Suppressor macrophage (primary cell): ENCODE results near the gene BTBD1.
"Not testable (repeated sequence)": the region's sequence is repeated elsewhere in the genome, so short reads cannot be mapped to it uniquely, and the experiment has no call there.

ENCODE experiments used
- DNase-seq, 4 experiments: peaks; one replicate each; pipeline ENCODE4 v3.0.0-alpha.2; 2020 to 2022

The BTBD1 gene

DNA sequence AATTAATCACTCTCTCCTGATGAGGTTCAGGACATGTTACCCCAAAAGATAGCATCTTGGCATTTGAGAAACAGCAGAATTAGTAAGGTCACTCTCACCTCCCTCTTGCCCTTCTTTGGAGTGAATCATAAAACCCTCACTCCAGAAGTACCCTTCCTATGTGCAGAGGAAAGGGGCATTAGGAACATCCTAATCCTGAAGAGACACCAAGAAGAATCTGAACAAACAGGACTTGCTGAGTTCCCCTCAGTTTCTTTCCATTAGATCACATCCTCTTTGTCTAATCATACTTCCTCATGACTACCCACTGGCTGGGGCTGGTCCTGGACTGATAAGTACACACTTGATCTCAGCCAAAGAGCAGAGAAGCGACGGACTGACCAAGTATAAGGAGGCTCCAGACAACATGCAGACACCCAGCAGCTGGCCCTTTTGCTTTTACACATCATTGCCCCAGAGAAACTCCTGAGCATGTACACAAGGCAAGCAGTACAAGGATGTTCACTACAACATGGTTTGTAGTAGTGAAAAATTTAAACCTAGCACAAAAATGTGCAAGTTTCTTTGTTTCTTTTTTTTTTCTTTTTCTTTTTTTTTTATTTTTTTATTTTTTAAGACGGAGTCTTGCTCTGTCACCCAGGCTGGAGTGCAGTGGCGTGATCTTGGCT lies 25.4 kb upstream of the BTBD1 start:
- peak; percentile 88 to 95 (median 92) for DNase-seq

DNA sequence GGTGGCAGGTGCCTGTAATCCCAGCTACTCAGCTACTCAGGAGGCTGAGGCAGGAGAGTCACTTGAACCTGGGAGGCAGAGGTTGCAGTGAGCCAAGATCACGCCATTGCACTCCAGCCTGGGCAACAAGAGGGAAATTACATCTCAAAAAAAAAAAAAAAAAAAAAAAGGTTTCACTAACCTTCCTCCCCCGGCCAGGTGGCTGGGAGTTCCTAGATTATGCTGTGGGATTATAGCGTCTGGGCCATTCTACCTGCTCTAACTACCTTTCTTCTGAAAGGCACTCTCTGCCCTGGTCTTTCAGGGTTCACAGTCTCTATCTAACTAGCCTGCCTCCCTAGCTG lies 24.9 kb upstream of the BTBD1 start:
- DNase-seq = not testable (repeated sequence)

DNA sequence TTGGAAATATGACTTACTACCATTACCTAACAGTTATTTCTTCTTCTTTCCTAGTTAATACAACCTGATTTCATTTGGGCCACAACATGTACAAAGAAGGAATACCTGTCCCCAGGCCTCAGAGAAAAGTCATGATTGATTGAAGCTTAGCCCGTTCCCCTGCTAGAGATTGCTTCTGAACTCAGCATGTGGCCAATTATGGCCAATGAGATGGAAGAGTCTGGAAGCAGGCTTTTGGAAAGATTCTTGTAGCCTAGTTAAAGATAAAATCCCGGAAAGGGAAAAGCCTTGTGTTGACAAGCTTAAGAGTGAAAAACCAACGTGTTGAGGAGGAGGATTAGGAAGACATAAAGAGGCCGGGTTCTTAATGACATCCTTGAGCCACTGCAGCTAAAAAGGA lies 23.4 kb upstream of the BTBD1 start:
- no peak for DNase-seq

DNA sequence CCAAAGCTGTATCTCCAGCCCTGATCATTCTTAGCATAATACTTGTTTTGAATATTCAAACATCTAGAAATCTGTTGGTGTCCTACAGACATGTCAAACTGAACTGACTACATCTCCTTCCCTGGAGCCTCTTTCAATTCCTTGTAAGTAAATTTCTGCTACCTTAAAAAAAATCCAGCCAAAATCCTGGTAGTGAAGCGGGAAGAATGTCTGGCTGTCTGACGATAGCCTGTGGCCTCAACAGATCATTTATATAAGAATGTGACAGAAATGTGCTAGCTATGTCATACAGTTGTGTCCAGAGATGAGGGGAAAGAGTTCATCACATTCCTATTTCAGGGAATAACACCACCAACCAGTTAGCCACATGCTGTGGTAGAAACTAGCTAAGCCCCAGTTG lies 21.8 kb upstream of the BTBD1 start:
- DNase-seq = no peak

DNA sequence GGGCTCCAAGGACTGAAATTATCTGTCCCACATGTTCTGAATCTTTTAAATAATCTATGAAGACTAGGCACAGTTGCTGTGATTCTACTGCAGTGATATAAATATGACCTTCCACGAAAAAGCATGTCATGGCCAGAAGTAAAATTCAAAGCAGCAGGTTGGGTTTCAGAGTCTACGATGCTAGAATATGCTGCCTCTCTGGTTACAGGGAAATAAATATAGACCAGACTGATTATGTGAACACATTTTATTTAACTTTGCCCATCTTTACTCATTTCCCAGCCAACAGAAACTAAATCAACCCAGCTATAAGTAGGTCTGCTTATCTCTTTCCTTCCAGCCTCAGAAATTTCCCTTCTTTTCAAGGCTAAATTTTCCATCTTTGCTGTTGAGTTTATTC lies 20.5 kb upstream of the BTBD1 start:
- DNase-seq = no peak

DNA sequence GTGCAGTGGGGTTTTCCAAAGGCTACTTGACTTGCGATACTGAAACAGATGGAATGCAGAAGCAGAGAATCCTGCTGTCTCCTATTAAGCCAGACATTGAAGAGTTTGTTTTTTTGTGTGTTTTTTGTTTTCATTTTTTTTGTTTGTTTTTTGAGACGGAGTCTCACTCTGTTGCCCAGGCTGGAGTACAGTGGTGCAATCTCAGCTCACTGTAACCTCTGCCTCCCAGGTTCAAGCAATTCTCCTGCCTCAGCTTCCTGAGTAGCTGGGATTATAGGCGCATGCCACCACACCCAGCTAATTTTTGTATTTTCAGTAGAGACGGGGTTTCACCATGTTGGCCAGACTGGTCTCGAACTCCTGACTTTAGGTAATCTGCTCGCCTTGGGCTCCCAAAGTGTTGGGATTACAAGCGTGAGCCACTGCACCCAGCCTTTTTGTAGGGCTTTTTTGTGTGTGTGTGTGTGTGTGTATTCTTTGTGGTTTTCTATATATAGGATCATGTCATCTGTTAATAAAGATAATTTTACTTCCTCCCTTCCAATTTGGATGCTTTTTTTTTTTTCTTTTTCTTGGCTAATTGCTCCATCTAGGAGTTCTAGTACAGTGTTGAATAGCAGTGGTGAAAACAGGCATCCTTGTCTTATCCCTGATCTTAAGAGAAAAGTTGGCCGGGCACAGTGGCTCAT lies 19.0 kb upstream of the BTBD1 start:
- DNase-seq = not testable (repeated sequence)

DNA sequence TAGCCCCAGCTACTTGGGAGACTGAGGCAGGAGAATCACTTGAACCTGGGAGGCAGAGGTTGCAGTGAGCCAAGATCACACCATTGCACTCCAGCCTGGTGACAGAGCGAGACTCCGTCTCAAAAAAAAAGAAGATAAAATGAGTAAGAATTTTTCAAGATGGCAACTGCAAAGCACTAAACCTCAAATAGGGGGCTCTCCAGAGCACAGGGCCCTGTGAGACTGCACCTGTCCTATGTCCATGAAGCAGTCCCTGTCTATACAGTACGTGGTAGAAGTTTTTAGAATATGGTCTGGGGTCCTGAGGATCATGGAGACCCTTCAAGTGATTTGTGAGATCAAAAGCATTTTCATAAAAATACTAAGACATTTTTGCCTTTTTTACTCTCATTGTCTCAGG lies 18.4 kb upstream of the BTBD1 start:
- not testable (repeated sequence) for DNase-seq

DNA sequence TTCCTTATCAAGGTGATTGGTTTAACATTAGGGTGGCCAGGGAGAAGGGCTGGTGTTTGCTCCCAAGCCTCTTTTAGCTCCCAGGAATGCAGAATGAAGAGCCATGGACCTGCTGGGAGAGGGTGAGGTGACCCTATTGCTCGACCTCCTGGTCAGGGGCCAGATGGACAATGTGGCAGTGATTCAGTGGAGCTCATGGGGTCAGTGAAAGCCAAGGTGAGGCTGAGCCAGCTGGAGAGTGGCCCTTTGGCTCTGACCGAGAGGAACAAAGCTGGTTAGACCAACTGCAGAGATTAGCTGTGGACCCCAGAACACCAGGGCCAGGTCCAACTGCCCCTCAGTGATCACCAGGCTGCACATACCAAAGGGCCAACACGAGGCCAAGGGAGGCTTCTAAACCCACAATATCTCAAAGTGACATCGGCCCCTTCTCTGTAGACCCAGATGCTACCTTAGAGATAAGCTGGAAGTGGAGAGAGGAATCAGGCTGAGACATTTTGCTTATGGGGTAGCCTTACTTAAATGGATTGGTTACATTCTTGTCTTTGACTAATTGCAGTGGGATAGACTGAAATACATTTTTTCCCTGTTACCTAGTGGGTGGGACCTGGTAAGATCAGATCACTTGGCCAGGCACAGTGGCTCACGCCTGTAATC lies 15.8 kb upstream of the BTBD1 start:
- no peak for DNase-seq

DNA sequence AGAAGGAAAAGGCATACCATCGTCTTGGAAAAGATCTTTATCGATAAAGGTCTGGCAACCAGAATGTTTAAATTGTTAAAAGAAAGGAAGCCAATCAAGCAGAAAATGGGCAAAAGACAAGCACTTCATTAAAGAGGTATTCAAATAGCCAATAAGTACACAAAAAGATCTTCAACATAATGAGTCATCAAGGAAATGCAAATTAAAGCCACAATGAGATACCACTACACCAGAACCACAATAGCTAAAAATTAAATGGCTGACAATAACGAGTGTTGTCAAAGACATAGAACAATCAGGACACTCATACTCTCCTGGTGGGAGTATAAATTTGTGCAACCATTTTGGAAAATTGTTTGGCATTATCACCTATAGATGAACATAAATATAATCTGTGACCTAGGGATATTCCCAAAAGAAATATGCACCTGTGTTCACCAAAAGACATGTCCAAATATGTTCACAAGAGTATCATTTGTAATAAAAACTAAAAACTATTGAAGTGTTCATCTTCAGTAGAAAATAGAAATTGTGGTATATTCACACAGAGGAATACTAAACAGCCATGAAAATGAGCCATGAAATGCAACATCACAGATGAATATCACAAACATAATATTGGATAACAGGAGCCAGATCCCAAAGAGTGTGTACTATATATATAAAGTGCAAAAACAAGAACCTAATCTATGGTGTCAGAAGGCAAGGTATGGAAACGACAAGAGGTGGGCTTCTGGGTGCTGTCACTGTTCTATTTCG lies 14.4 kb upstream of the BTBD1 start:
- no peak for DNase-seq

DNA sequence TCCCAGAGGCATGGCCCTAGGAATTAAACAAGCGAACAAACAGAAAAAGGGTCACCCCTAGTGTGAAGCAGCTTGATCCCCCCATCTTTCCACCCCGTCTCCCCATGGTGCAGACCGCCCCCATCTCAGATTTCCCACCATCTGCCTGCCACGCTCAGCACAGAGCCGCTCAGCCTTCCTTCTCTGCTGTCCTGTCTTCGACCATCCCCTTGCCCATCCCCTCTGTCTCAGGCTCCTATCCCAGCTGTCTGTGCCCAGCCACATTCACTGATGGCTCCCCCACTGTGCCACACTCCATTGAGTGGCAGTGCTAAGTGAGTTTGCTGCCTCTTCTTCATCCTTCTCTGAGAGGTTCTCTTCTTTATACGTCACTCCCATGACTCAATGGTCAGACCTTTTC lies 11.7 kb upstream of the BTBD1 start:
- no peak for DNase-seq

DNA sequence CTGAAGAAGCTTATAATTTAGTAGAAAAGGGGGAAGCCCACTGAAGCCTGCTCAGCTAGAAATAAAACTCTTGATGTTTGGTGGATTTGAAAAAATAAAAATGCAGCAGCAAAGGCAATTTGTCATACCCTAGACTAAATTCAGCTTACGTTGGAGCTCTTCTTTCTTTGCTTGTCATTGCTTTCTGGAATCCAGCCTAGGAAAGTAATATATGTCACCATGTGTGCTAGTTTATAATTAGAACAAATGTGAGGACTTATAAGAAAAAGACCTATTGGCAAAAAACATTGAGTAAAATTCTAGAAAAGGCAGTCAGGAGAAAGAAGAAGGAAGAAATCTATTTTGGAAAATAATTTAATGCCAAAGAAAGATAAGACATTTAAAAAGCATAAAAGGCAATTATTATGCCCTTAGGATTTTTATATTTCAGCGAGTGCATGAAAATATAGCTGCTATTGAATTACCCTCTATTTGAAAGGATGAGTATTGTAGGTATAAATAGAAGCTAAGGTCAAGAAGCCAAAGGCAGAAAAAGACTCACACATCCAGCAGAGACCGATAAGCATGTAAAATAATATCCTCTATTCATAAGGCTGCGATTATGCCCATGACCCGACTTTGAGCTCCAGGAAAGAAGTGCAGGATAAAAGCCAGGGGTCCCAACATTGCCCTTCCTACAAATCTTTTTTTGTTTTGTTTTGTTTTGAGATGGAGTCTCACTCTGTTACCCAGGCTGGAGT lies 10.6 kb upstream of the BTBD1 start:
- DNase-seq = no peak

DNA sequence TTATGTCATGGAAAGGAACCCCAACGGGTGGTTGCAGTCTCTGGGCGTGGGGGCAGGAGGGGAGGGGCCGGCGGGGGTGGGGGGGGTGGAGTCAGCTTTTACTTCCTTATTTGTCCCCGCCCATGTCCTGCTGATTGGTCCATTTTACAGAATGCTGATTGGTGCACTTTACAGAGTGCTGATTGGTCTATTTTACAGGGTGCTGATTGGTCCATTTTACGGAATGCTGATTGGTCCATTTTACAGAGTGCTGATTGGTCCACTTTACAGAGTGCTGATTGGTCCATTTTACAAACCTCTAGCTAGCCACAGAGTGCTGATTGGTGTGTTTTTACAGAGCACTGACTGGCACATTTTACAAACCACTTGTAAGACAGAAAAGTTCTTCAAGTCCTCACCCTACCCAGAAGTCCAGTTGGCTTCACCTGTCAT lies 2.2 kb upstream of the BTBD1 start:
- peak; percentile 24 to 44 (median 35) for DNase-seq

DNA sequence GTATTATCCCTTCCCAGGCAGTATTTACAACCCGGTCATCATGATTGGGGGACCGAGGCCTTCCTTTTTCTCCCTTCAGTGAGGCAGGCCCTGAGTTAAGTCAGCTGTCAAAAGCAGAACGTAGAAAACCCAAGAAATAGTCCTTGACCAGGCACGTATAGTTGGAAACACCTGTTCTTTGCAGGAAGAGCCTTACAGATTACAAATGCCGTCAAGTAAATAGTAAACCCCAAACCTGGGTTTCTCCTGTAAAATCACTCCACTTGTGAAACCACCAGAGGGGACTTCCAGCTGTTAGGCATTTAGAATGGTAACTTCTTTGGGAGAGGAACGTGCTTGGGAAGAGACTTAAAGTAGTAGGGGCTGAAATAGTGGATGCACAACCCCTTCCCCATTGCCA lies 1.0 kb upstream of the BTBD1 start:
- no peak for DNase-seq

DNA sequence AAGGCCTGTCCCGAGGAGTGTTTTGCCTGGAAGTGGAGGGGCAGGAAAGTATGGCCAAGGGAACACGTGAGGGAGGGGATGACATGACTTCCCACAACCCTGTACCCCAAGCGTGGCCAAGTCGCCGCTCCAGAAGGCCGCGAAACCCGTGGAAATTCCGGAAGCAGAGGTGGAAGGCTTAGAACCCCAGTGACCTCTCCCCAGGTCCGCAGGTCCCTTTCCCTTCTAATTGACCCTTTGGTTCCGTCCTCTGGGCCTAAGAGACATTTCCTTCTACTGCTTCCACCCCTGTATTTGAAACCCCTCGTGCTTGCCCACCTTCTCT lies 548 bp upstream of the BTBD1 start:
- no peak for DNase-seq

DNA sequence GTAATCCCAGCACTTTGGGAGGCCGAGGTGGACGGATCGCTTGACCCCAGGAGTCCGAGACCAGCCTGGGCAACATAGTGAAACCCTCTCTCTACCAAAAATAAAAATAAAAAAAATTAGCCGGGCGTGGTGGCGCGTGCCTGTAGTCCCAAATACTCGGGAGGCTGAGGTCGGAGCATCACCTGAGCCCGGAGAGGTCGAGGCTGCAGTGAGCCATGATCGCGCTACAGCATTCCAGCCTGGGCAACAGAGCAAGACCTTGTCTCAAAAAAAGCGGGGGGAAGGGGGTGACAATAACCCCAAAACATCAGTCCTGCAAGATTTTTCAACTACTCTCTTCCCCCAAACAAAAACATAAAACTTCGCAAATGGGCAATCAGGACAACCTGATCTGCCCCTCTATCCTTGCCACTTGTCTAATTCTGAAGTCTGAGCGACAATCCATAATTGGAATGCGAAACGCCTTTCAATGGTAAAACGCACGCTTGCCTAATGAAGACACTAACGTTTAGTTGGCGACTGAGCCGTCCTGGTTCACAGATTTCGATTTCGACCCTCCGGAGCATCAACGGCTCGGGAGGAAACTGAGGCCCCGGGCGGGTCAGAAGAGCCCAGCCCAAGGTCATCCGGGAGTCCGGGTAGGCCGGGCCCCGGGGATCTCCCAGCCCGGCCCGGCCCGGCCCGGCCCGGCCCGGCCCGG lies 868 bp downstream of the BTBD1 start:
- DNase-seq = peak in 1 of 4 experiments; percentile 25

DNA sequence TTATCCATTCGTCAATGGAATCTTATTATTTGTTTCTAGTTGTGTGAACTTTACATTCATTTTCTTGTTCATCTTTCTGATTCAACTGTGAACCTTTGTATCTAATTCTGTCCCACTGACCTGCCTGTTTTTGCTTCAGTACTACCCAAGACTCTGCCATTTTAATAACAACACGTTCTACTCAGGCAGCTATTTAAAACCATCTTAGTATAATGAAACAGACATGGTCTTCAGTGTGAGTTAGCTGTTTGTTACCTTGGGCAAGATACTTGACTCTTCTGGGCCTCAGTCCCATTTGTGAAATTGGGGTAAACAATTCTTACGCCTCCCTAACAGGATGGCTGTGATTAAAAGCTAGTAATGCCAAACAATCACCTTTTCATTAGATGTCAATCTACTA lies 1.6 kb downstream of the BTBD1 start:
- DNase-seq = no peak

DNA sequence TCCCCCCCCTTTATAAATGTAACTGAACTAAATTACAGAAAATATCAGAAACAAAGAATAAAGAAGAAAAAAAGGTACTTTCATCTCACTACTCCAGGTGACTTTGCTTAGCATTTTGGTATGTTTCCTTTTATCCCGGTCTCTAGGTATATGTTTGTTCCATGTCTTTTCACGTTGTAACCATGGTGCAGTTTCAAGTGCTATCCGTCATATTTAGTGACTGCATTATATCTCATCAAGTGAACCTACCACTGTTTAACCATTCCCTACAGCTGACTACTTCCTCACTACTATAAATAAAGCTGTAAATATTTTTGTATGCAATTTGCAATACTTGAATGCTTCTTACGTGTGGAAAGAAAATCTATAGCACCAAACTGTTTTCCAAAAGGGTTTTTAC lies 2.2 kb downstream of the BTBD1 start:
- DNase-seq = peak in 3 of 4 experiments; percentile 18 to 50 (median 47)

DNA sequence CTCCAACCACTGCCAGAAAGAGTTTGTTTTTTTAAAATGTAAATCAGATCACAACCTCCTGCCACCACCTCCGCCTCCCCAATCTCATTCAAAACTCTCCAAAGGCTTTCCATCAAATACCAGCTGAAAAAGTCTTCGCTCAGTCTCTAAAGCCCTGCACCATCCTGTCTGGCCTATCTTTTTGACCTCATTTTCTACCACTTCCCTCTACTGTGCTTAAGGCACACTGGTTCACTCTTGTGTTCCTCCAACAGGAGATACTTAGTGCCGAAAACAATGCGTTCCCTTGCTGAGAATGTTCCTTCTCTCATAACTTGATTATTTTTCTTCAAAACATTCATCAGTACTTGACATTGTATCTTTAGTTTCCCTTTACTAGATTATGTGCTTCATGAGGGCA lies 3.5 kb downstream of the BTBD1 start:
- peak; percentile 26 to 50 (median 37) for DNase-seq

DNA sequence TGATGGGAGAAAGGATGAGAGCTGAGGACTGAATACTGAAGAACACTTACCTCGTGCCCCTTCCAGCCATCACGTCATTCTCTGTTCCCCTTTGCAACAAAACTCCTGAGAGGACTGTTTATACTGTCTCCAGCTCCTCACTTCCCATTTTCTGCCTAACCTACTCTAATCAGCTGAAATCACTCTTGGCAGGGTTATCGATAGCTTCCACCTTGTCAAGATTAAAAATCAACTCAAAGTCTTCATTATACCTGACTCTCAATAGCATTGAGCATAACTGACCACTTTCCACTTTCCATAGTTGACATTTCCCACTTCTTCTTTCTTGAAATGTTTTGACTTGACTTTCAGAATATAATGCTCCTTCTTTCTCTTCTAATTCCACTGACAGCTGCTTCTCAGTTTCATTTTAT lies 4.3 kb downstream of the BTBD1 start:
- DNase-seq = peak; percentile 65 to 81 (median 77)

DNA sequence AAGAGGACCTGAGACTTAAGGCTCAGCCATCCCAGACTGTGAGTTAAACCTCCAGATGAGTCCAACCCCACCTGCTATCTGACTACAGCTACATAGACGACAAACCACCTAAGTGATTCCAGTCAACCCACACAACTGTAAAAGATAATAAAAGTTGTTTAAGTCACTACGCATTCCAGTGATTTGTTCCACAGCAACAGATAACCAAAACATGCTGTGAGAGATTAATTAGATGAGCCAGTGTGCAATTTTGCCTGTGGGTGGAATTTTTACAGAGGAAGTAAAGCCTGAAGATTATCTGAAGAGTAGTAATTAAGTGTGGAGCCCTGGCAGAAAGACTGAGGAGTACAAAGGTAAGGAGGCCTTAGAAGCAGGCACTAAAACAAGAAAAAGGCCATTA lies 5.4 kb downstream of the BTBD1 start:
- DNase-seq = peak in 1 of 4 experiments; percentile 23

DNA sequence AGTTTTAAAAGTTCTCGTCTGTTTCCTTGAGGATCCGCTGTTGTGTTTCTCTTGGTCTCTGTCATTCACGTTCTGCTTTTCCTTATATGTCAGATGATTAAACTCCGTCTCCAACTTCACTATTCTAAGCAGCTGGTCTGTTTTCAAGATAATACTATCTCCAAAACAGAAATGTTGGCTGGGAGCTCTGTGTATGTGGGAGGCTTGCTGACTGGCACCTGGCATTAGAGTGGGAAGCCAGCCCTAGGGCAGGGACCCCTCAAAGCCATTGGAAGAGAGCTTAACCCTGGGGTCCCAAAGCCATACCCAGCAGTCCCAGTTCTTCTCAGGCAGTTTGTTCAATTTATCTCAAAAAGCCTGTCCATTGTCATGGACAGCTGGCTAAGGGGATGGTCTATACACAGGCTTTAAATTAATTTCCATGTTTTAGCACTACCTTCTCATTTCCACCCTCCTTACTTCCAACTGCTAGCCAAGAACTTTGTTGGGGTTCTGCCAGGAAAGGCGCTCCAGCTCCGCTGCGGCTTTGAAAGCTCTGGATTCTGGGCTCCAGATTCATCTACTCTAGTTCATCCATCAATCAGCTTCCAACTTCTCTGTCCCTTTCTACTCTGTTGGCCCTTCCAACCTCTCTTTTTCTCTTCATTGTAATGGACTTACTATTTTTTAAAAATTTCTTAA lies 9.2 kb downstream of the BTBD1 start:
- peak in 1 of 4 experiments; percentile 16 for DNase-seq
